ENCODE measurements around the gene TMEM128.

GRCh38 chr4:4202510-4202909 is 45.5 kb downstream of the TMEM128 start:
- no peak for TF ChIP-seq CTCF (IDR thresholded peaks at IDR 0.05; ENCODE audit: low read length)
- no peak for TF ChIP-seq EZH2 (optimal IDR thresholded peaks at IDR 0.05; ENCODE audit: low read depth, low read length)
- TF ChIP-seq EZH2phosphoT487 (IDR thresholded peaks at IDR 0.05; ENCODE audit: low read length): no peak
